Right lobe of liver (tissue), 4 donors: ENCODE measurements around the gene HOXA4.

ENCODE experiments used
- CTCF ChIP-seq, 4 donors: fragments of 200-600 bp in 3 of 4; fragments of 450-650 bp in 1 of 4; IDR thresholded peaks; one replicate each; pipeline versions ENCODE4 v1.5.1 to v1.8.0; 2016 to 2022; ENCODE audit warnings: antibody characterized with exemption in 4 of 4, mild to moderate bottlenecking in 2 of 4
- POLR2A ChIP-seq: fragments of 450-650 bp; IDR thresholded peaks from one replicate; pipeline ENCODE4 v1.6.1; 2017; ENCODE audit warnings: antibody characterized with exemption, mild to moderate bottlenecking
- donor health status: DM: no; HTN: no; CAD: no.
- donor health status: DM: no; HTN: no; CAD: no.
- donor health status: DM: no; HTN: yes; CAD: no.

- TF ChIP-seq POLR2A (no peak), CTCF (IDR thresholded peaks at IDR 0.05) (no peak)
Measured at GRCh38 chr7:27156916-27157701, 26.6 kb upstream of the HOXA4 start.
